HG03159 (cell line): ENCODE data around the gene LONRF2.
"Not testable (repeated sequence)": the region's sequence is repeated elsewhere in the genome, so short reads cannot be mapped to it uniquely, and the experiment has no call there.

Experiments
- ATAC-seq: cut with Tn5 transposase; IDR thresholded peaks from one replicate; pipeline ENCODE4 v1.9.1; 2021; ENCODE audit warnings: mild to moderate bottlenecking, moderate library complexity; ENCODE audit not compliant: unreplicated experiment

Gene LONRF2

GRCh38 chr2:100321866-100322820, at the start of gene LONRF2:
Gene LONRF2, minus strand, starts transcription at chr2:100322501. Its CDS starts 408 bp downstream, at chr2:100322093.
- ATAC-seq: no peak

- ATAC-seq: no peak
Measured at GRCh38 chr2:100367163-100367562, 44.9 kb upstream of the LONRF2 start.

- ATAC-seq: no peak
Measured at GRCh38 chr2:100365434-100365833, 43.1 kb upstream of the LONRF2 start.

GRCh38 chr2:100362269-100362668, 40.0 kb upstream of the LONRF2 start:
- not testable (repeated sequence) for ATAC-seq

- ATAC-seq: no peak
Measured at GRCh38 chr2:100359576-100359975, 37.3 kb upstream of the LONRF2 start.

- no peak for ATAC-seq
Measured at GRCh38 chr2:100358554-100358953, 36.3 kb upstream of the LONRF2 start.

- ATAC-seq: no peak
Measured at GRCh38 chr2:100352521-100352920, 30.2 kb upstream of the LONRF2 start.

- ATAC-seq: no peak
Measured at GRCh38 chr2:100350661-100351185, 28.4 kb upstream of the LONRF2 start.

- not testable (repeated sequence) for ATAC-seq
Measured at GRCh38 chr2:100345144-100345543, 22.8 kb upstream of the LONRF2 start.

- ATAC-seq: no peak
Measured at GRCh38 chr2:100344433-100344832, 22.1 kb upstream of the LONRF2 start.

- ATAC-seq: not testable (repeated sequence)
Measured at GRCh38 chr2:100342466-100342865, 20.2 kb upstream of the LONRF2 start.

GRCh38 chr2:100339823-100340222, 17.5 kb upstream of the LONRF2 start:
- no peak for ATAC-seq

GRCh38 chr2:100334929-100335328, 12.6 kb upstream of the LONRF2 start:
- ATAC-seq: no peak

- ATAC-seq: no peak
Measured at GRCh38 chr2:100327742-100328141, 5.4 kb upstream of the LONRF2 start.

- ATAC-seq: no peak
Measured at GRCh38 chr2:100321179-100321865, 979 bp downstream of the LONRF2 start.

GRCh38 chr2:100320547-100321178, 1.6 kb downstream of the LONRF2 start:
- no peak for ATAC-seq

GRCh38 chr2:100317634-100318033, 4.7 kb downstream of the LONRF2 start:
- no peak for ATAC-seq

GRCh38 chr2:100309973-100310719, 12.2 kb downstream of the LONRF2 start:
- ATAC-seq: no peak

GRCh38 chr2:100309311-100309710, 13.0 kb downstream of the LONRF2 start:
- ATAC-seq: no peak

GRCh38 chr2:100303744-100304143, 18.6 kb downstream of the LONRF2 start:
- ATAC-seq: no peak

- ATAC-seq: no peak
Measured at GRCh38 chr2:100302585-100302892, 19.8 kb downstream of the LONRF2 start.
